Measurements from ENCODE around the gene SMARCAL1. TPM values are rescaled to one million over a fixed set of nuclear protein-coding genes. Genes with fewer than 3 reads are reported as not detected.
A peak's percentile ranks its signal among the peaks of the same experiment; 100 is the strongest.

The SMARCAL1 gene
- total and polyA plus RNA-seq, 2 of the 13 experiments (the other 11 are each of a cell fraction or from before 2014, with no cell fraction given): 12.7 to 21.3 TPM

DNA sequence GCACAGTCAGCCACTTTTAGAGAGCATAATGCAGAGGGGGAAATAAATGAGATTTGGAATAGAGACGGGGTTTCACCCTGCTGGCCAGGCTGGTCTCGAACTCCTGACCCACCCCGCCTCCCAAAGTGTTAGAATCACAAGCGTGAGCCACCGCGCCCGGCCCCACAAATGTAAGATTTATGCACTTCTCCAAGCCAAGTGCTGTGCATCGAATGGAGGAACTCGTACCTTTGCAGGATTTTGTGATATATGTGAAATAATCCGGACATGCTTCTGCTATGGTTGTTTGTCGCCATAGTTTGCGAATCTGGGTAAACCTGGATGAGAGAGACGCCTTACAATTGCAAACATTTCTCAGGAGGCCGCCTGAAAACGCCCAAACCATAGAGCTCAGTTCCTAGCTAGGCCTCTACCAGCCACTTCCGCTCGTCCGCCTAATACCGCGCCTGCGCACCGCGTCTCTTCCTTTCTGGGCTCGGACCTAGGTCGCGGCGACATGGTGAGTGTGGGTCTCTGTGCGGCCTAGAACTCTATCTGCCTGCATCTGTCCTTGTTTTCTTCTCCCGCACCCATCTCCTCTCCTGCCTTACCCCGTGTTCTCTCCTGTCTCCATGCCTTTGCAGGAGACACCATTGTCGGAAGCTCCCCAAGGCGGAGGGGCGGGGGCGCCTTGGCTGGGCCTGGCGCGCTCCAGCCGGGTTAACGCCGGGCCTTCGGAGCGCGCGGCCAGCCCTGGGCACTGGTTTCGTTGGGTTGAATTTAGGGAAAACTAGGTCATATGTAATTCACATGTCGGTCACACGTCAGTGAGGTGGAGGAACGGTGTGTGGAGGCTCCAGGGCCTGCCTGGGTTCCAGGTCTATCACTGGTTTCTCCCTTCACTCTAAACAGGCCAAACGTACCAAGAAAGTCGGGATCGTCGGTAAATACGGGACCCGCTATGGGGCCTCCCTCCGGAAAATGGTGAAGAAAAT, 86.4 kb downstream of the SMARCAL1 start, which contains the start of gene RPL37A (continued):
- TF ChIP-seq TRAFD1 (CRISPR knock-in tag; IDR thresholded peaks at IDR 0.05; ENCODE audit: borderline replicate concordance) (peak; percentile 98), ZNF629 (CRISPR knock-in tag; conservative IDR thresholded peaks at IDR 0.05) (no peak; the same call in none of the 2 replicates), ELF1 (CRISPR knock-in tag; IDR thresholded peaks at IDR 0.05) (peak; percentile 92), MEIS2 (CRISPR knock-in tag; IDR thresholded peaks at IDR 0.05) (0 out of 2 replicates have a peak, but pooled peaks have one; percentile 19), HOXA9 (CRISPR knock-in tag; IDR thresholded peaks at IDR 0.05; ENCODE audit: borderline replicate concordance) (peak; percentile 88; the same call in 1 of the 2 replicates), TARDBP (CRISPR knock-in tag; IDR thresholded peaks at IDR 0.05) (peak; percentile 54), ZSCAN30 (CRISPR knock-in tag; IDR thresholded peaks at IDR 0.05) (peak; percentile 69; the same call in 1 of the 2 replicates), FOXK1 (CRISPR knock-in tag; IDR thresholded peaks at IDR 0.05; ENCODE audit: borderline replicate concordance, low read depth) (peak; percentile 64), AHR (CRISPR knock-in tag; IDR thresholded peaks at IDR 0.05) (peak; percentile 99), ZMAT3 (CRISPR knock-in tag; conservative IDR thresholded peaks at IDR 0.05) (peak; percentile 96), ZNF350 (CRISPR knock-in tag; IDR thresholded peaks at IDR 0.05; ENCODE audit: borderline replicate concordance, low read depth) (peak; percentile 96), TFDP1 (CRISPR knock-in tag; IDR thresholded peaks at IDR 0.05; ENCODE audit: borderline replicate concordance) (peak; percentile 4; the same call in 1 of the 2 replicates)
- TF ChIP-seq, protein P1, sequence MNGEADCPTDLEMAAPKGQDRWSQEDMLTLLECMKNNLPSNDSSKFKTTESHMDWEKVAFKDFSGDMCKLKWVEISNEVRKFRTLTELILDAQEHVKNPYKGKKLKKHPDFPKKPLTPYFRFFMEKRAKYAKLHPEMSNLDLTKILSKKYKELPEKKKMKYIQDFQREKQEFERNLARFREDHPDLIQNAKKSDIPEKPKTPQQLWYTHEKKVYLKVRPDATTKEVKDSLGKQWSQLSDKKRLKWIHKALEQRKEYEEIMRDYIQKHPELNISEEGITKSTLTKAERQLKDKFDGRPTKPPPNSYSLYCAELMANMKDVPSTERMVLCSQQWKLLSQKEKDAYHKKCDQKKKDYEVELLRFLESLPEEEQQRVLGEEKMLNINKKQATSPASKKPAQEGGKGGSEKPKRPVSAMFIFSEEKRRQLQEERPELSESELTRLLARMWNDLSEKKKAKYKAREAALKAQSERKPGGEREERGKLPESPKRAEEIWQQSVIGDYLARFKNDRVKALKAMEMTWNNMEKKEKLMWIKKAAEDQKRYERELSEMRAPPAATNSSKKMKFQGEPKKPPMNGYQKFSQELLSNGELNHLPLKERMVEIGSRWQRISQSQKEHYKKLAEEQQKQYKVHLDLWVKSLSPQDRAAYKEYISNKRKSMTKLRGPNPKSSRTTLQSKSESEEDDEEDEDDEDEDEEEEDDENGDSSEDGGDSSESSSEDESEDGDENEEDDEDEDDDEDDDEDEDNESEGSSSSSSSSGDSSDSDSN (CRISPR knock-in tag; IDR thresholded peaks at IDR 0.05): peak; percentile 81
- TF ChIP-seq, protein P2, sequence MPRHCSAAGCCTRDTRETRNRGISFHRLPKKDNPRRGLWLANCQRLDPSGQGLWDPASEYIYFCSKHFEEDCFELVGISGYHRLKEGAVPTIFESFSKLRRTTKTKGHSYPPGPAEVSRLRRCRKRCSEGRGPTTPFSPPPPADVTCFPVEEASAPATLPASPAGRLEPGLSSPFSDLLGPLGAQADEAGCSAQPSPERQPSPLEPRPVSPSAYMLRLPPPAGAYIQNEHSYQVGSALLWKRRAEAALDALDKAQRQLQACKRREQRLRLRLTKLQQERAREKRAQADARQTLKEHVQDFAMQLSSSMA (CRISPR knock-in tag; IDR thresholded peaks at IDR 0.05): peak; percentile 94
- TF ChIP-seq, protein P3, sequence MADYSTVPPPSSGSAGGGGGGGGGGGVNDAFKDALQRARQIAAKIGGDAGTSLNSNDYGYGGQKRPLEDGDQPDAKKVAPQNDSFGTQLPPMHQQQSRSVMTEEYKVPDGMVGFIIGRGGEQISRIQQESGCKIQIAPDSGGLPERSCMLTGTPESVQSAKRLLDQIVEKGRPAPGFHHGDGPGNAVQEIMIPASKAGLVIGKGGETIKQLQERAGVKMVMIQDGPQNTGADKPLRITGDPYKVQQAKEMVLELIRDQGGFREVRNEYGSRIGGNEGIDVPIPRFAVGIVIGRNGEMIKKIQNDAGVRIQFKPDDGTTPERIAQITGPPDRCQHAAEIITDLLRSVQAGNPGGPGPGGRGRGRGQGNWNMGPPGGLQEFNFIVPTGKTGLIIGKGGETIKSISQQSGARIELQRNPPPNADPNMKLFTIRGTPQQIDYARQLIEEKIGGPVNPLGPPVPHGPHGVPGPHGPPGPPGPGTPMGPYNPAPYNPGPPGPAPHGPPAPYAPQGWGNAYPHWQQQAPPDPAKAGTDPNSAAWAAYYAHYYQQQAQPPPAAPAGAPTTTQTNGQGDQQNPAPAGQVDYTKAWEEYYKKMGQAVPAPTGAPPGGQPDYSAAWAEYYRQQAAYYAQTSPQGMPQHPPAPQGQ (CRISPR knock-in tag; IDR thresholded peaks at IDR 0.05; ENCODE audit: borderline replicate concordance): peak; percentile 79
- TF ChIP-seq, protein P4, sequence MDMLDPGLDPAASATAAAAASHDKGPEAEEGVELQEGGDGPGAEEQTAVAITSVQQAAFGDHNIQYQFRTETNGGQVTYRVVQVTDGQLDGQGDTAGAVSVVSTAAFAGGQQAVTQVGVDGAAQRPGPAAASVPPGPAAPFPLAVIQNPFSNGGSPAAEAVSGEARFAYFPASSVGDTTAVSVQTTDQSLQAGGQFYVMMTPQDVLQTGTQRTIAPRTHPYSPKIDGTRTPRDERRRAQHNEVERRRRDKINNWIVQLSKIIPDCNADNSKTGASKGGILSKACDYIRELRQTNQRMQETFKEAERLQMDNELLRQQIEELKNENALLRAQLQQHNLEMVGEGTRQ (IDR thresholded peaks at IDR 0.05; ENCODE audit: low read depth, low read length): no peak
- TF ChIP-seq, protein P4 (CRISPR knock-in tag; IDR thresholded peaks at IDR 0.05; ENCODE audit: borderline replicate concordance): no peak
